ENCODE measurements around the gene SCD5. TPM values are rescaled to one million over a fixed set of nuclear protein-coding genes. Genes with fewer than 3 reads are reported as not detected.
A peak's percentile ranks its signal among the peaks of the same experiment; 100 is the strongest.

The SCD5 gene
- polyA plus RNA-seq, 1 donor from 2014 or later: 212 TPM

DNA sequence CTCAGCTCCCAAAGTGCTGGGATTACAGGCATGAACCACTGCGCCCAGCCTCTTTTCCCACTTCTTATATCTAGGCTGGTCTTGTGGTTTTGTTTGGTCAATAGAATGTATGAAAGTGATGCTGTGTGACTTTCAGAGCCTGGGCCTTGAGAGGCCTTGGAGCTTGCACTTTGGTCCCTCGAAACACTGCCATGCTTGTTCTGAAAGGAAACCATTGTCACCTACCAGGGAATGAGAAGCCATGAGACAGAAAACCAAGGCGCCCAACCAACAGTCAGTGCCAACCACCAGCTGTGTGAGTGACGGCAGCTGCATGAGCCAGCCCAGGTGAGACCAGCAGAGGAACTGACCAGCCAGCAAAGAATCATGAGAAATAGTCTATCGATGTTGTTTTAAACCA, 57.4 kb downstream of the SCD5 start:
- Histone ChIP-seq H3K9me3 (ENCODE audit: low read length) (no peaks in the 10 kb centered on the region), H3F3A (ENCODE audit: insufficient read depth, low read length, poor library complexity, severe bottlenecking) (no peaks in the 10 kb centered on the region), H3K9me2 (ENCODE audit: insufficient read depth, low read length) (no peaks in the 10 kb centered on the region), H3K36me3 (ENCODE audit: insufficient read depth, low read length) (no peaks in the 10 kb centered on the region), H3K27ac (ENCODE audit: low read length) (no peak overlapping the region), H3K27me3 (ENCODE audit: insufficient read depth, low read depth, low read length) (no peaks in the 10 kb centered on the region), H3K79me2 (replicated peaks; ENCODE audit: insufficient read depth, low read length) (no peaks in the 10 kb centered on the region), H3K4me2 (ENCODE audit: low read length) (no peak overlapping the region), H4K20me1 (ENCODE audit: insufficient read depth) (no peaks in the 10 kb centered on the region), H2AFZ (ENCODE audit: low read depth, low read length) (no peak overlapping the region), H3K9ac (ENCODE audit: low read length) (no peak overlapping the region), H3K4me3 (ENCODE audit: low read length) (no peak overlapping the region)
- TF ChIP-seq, protein P1, sequence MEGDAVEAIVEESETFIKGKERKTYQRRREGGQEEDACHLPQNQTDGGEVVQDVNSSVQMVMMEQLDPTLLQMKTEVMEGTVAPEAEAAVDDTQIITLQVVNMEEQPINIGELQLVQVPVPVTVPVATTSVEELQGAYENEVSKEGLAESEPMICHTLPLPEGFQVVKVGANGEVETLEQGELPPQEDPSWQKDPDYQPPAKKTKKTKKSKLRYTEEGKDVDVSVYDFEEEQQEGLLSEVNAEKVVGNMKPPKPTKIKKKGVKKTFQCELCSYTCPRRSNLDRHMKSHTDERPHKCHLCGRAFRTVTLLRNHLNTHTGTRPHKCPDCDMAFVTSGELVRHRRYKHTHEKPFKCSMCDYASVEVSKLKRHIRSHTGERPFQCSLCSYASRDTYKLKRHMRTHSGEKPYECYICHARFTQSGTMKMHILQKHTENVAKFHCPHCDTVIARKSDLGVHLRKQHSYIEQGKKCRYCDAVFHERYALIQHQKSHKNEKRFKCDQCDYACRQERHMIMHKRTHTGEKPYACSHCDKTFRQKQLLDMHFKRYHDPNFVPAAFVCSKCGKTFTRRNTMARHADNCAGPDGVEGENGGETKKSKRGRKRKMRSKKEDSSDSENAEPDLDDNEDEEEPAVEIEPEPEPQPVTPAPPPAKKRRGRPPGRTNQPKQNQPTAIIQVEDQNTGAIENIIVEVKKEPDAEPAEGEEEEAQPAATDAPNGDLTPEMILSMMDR (IDR thresholded peaks at IDR 0.05; ENCODE audit: poor library complexity, severe bottlenecking): no peak
- TF ChIP-seq POLR2AphosphoS5 (IDR thresholded peaks at IDR 0.05) (no peak), TAF1 (IDR thresholded peaks at IDR 0.05; ENCODE audit: low read depth) (no peak), SMC3 (conservative IDR thresholded peaks at IDR 0.05; ENCODE audit: poor library complexity) (no peak), EP300 (conservative IDR thresholded peaks at IDR 0.05; ENCODE audit: poor library complexity, severe bottlenecking) (no peak), RAD21 (conservative IDR thresholded peaks at IDR 0.05) (no peak), MXI1 (conservative IDR thresholded peaks at IDR 0.05; ENCODE audit: poor library complexity, severe bottlenecking) (no peak), EZH2 (IDR thresholded peaks at IDR 0.05; ENCODE audit: borderline replicate concordance, insufficient read depth, low read length, poor library complexity, severe bottlenecking) (no peak)
- TF ChIP-seq, protein P2, sequence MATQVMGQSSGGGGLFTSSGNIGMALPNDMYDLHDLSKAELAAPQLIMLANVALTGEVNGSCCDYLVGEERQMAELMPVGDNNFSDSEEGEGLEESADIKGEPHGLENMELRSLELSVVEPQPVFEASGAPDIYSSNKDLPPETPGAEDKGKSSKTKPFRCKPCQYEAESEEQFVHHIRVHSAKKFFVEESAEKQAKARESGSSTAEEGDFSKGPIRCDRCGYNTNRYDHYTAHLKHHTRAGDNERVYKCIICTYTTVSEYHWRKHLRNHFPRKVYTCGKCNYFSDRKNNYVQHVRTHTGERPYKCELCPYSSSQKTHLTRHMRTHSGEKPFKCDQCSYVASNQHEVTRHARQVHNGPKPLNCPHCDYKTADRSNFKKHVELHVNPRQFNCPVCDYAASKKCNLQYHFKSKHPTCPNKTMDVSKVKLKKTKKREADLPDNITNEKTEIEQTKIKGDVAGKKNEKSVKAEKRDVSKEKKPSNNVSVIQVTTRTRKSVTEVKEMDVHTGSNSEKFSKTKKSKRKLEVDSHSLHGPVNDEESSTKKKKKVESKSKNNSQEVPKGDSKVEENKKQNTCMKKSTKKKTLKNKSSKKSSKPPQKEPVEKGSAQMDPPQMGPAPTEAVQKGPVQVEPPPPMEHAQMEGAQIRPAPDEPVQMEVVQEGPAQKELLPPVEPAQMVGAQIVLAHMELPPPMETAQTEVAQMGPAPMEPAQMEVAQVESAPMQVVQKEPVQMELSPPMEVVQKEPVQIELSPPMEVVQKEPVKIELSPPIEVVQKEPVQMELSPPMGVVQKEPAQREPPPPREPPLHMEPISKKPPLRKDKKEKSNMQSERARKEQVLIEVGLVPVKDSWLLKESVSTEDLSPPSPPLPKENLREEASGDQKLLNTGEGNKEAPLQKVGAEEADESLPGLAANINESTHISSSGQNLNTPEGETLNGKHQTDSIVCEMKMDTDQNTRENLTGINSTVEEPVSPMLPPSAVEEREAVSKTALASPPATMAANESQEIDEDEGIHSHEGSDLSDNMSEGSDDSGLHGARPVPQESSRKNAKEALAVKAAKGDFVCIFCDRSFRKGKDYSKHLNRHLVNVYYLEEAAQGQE (IDR thresholded peaks at IDR 0.05; ENCODE audit: borderline replicate concordance): no peak

DNA sequence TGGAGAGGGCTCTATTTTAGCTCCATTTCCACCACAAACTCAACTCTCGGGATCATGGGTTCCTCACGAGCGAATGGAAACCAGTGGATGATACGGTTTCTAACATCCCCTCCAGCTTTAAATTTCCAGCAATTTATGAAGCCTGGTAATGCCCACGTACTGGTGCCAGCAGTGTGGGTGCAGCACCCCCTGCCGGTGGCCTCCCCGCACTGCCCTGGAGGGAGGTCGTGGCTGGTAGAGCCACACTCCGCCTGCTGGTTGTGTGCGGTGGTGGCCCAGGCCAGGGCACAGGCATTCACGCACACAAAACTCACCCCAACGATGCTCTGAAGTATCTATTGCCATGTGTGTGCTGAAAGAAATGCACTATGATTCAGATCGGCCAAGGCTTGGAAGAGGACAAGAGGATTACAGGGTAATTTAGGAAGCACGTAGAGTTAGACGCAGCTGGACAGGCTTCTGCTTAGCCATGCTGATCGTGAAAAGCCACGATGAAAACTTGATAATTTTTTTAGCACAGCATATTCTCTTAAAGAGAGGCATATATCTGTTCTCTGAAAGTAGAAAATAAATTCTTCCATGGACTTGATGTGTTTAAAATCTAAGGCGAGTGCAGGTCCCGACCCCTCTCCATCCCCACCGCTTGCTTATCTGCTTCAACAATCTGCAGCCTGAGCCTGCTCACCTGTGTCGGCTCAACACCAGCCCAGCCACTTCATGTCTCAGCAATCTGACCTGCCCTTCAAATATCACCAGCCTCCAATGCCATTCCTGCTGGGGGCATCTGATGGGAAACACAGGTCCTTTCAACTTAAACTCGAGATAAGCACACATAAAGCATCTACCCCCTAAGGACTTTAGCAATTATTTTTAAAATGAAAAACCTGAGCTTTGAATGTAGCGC, 59.1 kb downstream of the SCD5 start:
- no peak overlapping the region for H2AFZ ChIP-seq (ENCODE audit: low read depth, low read length)
- no peaks in the 10 kb centered on the region for H3F3A ChIP-seq (ENCODE audit: insufficient read depth, low read length, poor library complexity, severe bottlenecking)
- H3K27me3 ChIP-seq (ENCODE audit: insufficient read depth, low read depth, low read length): no peaks in the 10 kb centered on the region
- no peaks in the 10 kb centered on the region for H4K20me1 ChIP-seq (ENCODE audit: insufficient read depth)
- no peak overlapping the region for H3K27ac ChIP-seq (ENCODE audit: low read length)
- no peaks in the 10 kb centered on the region for H3K36me3 ChIP-seq (ENCODE audit: insufficient read depth, low read length)
- H3K9ac ChIP-seq (ENCODE audit: low read length): no peak overlapping the region
- no peaks in the 10 kb centered on the region for H3K79me2 ChIP-seq (replicated peaks; ENCODE audit: insufficient read depth, low read length)
- H3K4me2 ChIP-seq (ENCODE audit: low read length): no peak overlapping the region
- TF ChIP-seq POLR2AphosphoS5 (IDR thresholded peaks at IDR 0.05) (no peak), SMC3 (conservative IDR thresholded peaks at IDR 0.05; ENCODE audit: poor library complexity) (no peak), EZH2 (IDR thresholded peaks at IDR 0.05; ENCODE audit: borderline replicate concordance, insufficient read depth, low read length, poor library complexity, severe bottlenecking) (no peak), TAF1 (IDR thresholded peaks at IDR 0.05; ENCODE audit: low read depth) (no peak)
- TF ChIP-seq, protein P1 (IDR thresholded peaks at IDR 0.05; ENCODE audit: poor library complexity, severe bottlenecking): peak; percentile 34
- TF ChIP-seq, protein P2 (IDR thresholded peaks at IDR 0.05; ENCODE audit: borderline replicate concordance): no peak
- H3K9me3 ChIP-seq (ENCODE audit: low read length): no peaks in the 10 kb centered on the region
- H3K9me2 ChIP-seq (ENCODE audit: insufficient read depth, low read length): no peaks in the 10 kb centered on the region
- H3K4me3 ChIP-seq (ENCODE audit: low read length): no peak overlapping the region

All from neural cell (in vitro differentiated cells).